Activated CD4-positive, alpha-beta T cell treated with anti-CD3 and anti-CD28 coated beads, Interleukin-2, Interleukin-4, amounts not matched to agents 100 ng/mL and 50 ng/mL, durations not matched to agents 16 hours and 8 hours (primary cell): Measurements from ENCODE around the gene C12orf60.

ENCODE experiments used
- DNase-seq: peaks from one replicate; pipeline ENCODE4 v3.0.0-alpha.2; 2020; ENCODE audit warnings: low spot score

C12orf60 gene

GRCh38 chr12:14873440-14874185, 70.1 kb downstream of the C12orf60 start:
- no peak for DNase-seq
